IPS-NIHi7 (cell line): ENCODE measurements around the gene RAD23B.
"Not testable (repeated sequence)": the region's sequence is repeated elsewhere in the genome, so short reads cannot be mapped to it uniquely, and the experiment has no call there.

Experiments used
- DNase-seq: peaks from one replicate; pipeline ENCODE4 v3.0.0; 2012; ENCODE audit warnings: mixed read lengths; ENCODE audit errors: extremely low spot score

The RAD23B gene

GRCh38 chr9:107282759-107283622 is at the start of gene RAD23B:
Gene RAD23B, plus strand, starts transcription at chr9:107283279. Its CDS starts 351 bp downstream, at chr9:107283630.
- peak; percentile 95 for DNase-seq

- DNase-seq: no peak
These were observed 47.2 kb upstream of the RAD23B start for GRCh38 chr9:107235765-107236442.

- no peak for DNase-seq
These were observed 45.2 kb upstream of the RAD23B start for GRCh38 chr9:107237873-107238272.

- DNase-seq: no peak
These were observed 43.6 kb upstream of the RAD23B start for GRCh38 chr9:107239474-107239873.

GRCh38 chr9:107240260-107240659 is 42.8 kb upstream of the RAD23B start:
- DNase-seq: no peak

- DNase-seq: no peak
These were observed 40.7 kb upstream of the RAD23B start for GRCh38 chr9:107242073-107243030.

GRCh38 chr9:107243742-107244141 is 39.3 kb upstream of the RAD23B start:
- no peak for DNase-seq

DNA sequence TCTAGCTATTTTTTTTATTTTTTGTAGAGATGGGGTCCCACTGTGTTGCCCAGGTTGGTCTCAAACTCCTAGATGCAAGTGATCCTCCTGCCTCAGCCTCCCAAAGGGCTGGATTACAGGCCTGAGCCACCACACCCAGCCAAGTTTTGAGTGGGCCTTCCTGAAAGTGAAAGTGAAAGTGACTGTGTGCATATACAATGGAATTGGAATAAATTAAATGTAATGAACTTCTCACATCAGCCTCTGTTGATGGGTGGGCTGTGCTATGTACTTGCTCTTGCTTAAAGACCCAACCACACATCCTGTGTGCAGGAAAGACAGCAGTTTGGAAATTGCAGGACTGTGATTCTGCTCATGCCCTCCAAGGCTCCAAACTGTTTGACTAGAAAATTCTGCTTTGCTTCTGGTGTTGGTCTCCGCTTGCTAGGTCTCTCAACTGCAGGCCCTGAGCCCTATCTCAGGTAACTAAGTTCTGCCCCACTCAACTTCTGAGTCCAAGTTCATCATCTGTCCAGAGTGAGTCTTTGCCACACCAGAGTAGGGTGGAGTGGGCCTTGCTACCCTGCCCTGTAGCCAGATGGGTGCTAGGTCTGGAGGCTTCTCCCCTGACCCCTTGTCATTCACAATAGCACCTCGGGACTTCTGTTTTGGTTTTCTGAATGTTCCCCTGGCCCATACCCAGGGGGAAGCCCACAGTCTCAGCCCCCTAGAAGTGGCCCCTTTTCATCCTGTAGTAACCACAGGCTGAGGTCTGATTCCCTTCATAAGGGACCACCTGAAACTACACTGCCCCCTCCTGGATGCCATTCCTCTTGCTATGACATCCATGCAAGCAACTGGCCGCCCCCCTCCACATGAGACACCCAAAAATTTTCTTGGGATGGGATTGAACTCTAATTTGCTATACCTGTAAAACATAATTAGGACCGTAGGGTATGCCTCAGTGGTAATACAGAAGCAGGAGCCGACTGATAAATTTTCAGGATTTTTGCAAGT is 36.5 kb upstream of the RAD23B start:
- peak; percentile 51 for DNase-seq

DNA sequence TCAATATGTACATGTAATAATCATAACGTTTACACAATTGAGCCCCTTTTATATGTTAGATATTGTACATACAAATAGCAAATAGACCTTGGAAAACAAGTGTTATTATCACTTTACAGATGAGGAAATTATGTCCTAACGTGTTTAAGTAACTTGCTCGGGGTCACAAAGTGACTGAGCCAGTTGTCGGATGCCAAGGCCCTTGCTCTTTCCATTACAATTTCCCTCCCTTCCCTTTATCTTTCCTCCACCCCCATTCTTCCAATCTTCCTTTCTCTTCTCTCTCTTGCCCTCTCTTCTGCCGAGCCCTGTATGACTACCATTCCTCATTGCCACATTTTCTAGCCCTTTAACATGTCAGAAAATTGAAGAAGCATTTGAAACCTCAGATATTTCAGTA is 34.4 kb upstream of the RAD23B start:
- DNase-seq: no peak

DNA sequence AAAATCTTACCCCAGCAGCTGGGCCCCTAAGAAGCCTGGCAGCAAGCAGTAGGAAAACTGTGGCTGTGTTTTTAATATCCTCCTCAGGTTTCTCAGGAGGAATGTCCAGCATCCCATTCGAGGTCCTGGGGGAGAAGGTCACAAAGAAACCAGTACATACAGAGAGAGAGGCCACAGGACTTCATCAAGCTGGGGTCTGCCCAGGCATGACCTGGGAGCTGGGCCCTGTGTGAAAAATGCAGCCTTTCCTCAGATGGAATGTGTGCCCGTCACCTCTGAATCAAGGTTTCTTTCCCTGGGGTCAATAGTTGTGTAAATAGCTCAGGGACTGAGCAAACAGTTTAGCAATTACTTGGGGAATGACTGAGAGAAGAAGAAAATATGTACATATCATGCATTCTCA is 33.9 kb upstream of the RAD23B start:
- peak; percentile 35 for DNase-seq

DNA sequence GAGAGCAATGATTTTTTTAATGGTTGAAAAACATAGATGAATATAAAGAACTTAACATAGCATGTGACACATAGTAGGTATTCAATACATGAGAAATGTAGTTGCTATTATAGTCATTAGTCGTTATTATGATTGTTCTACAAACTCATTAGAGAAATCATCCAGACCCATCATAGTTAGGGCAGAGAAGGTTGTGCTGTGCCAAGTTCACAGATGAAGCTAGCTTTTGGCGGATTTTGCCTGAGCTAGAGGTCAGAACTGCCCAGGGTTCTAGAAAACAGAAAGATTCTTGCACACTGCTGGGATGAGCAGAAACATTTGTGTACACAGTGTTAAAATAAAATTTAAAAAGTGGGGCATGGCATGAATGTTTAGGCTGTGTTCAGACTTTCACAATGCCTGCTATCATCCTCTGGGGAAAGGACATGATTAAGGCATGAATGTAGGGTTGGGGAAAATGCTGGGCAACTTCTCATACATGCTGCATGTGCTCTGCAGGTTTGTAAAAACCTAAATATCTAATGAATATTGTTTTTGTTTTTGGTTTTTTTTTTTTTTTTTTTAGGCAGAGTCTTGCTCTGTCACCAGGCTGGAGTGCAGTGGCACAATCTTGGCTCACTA is 33.3 kb upstream of the RAD23B start:
- no peak for DNase-seq

DNA sequence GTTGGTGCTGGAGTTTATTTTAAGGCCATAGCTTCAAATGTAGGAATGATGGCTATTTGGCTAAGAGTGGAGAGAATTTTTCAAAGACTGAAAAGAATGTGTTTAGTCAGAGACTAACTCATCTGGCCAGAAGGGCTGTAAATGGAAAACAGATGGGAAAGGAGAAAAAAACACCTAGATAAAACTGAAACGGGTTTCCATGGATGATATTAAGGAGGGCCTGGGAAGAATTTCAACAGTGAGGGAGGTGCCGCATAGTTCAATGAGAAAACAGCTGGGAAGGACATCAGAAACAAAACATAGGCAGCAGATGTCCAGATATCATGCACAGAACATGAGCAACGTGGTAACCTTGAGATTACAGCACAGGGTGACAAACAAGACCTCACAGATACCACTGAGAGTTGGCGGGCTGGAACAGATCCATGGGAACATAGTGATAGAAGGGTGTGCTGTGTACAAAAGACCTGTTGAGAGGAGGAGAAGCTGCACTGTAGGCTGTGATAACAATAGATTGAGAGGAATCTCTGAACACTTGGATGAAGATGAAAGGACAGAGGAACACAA is 31.2 kb upstream of the RAD23B start:
- DNase-seq: no peak

- DNase-seq: no peak
These were observed 24.2 kb upstream of the RAD23B start for GRCh38 chr9:107258919-107259318.

DNA sequence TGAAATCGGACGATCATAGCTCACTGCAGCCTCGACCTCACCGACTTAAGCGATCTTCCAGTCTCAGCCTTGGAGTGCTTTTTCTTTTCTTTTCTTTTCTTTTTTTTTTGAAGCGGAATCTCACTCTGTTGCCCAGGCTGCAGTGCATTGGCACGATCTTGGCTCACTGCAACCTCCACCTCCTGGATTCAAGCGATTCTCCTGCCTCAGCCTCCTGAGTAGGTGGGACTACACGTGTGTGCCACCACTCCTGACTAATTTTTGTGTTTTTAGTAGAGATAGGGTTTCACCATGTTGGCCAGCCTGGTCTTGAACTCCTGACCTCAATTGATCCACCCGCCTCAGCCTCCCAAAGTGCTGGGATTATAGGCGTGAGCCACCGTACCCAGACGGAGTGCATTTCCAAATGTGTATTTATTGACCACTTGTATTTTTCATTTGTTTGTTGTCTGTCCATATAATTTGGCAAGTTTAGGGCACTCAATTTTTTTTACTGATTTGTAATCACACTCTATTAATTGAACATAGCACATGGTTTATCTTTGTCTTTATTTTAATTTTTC is 23.2 kb upstream of the RAD23B start:
- not testable (repeated sequence) for DNase-seq

- no peak for DNase-seq
These were observed 22.5 kb upstream of the RAD23B start for GRCh38 chr9:107260437-107261081.

DNA sequence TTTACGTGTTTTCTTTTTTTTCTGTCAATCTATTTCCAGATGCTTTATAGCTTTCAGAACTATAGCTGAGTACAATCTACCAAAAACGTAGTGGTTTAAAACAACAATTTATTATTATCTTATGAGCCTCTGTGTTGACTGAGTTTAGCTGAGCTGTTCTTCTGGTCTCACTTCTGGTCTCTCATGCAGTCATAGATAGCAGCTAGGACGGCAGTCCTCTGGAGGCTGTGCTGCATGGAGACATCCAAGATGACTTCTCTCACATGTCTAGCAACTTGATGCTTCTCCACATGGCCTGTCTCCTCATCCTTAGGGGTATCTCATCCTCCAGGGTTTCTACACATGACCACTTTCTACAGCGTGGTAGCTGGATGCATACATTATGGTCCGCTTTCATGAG is 22.0 kb upstream of the RAD23B start:
- DNase-seq: no peak

DNA sequence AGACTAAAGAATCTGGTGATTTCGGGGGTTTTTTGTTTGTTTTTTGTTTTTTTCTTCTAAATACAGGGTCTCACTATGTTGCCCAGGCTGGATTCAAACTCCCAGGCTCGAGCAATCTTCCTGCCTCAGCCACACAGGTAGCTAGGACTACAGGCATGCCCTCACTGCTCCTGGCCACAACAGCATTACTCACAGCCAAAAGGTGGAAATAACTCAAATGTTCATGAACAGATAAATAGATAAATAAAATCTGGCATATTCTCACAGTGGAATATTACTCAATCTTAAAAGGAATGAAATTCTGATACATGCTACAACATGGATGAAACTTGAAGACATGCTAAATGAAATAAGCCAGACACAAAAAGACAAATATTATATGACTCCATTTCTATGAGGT is 19.8 kb upstream of the RAD23B start:
- no peak for DNase-seq

GRCh38 chr9:107266624-107267368 is 16.3 kb upstream of the RAD23B start:
- DNase-seq: no peak
